OCI-LY7 (cell line): ENCODE measurements around the gene MFSD2A. TPM values are rescaled to one million over a fixed set of nuclear protein-coding genes. Genes with fewer than 3 reads are reported as not detected.

ENCODE experiments used
- BruUV-seq: library from RNA; stranded (reverse); fragments of 400-500 nt; replicated peaks from 2 replicates; lab custom pipeline; 2021; lab: Mats Ljungman, UMichigan
- CTCF ChIA-PET: fragments of 300-600 bp; sonication (Branson Sonifier 250); formaldehyde crosslinking; loops from one replicate; lab custom pipeline; 2022; ENCODE audit warnings: antibody characterized with exemption; ENCODE audit not compliant: unreplicated experiment; lab: Charles Lee
- POLR2A ChIA-PET: fragments of 300-600 bp; sonication (Branson Sonifier 250); formaldehyde crosslinking; loops from one replicate; lab custom pipeline; 2022; ENCODE audit warnings: antibody characterized with exemption; lab: Charles Lee
- DNase-seq: peaks from one replicate; pipeline ENCODE4 v3.0.0-alpha.2; 2015; ENCODE audit warnings: low spot score
- H2AFZ ChIP-seq: fragments of 200-600 bp; sonication (generic), shearing (Covaris generic); 2 replicates; pipeline ENCODE4 v1.6.1; 2014; ENCODE audit warnings: mild to moderate bottlenecking, antibody characterized with exemption, low read length, moderate library complexity
- H3K27ac ChIP-seq: fragments of 200-600 bp; sonication (generic); 2 replicates; pipeline ENCODE4 v1.5.1; 2014; ENCODE audit warnings: mixed run types, low read depth, mild to moderate bottlenecking, moderate library complexity, low read length, inconsistent platforms; ENCODE audit not compliant: poor library complexity, severe bottlenecking
- H3K36me3 ChIP-seq: fragments of 200-600 bp; sonication (generic); 2 replicates; pipeline ENCODE4 v1.6.1; 2014; ENCODE audit warnings: mild to moderate bottlenecking, antibody characterized with exemption, low read length, moderate library complexity, mixed read lengths; ENCODE audit not compliant: insufficient read depth
- H3K4me1 ChIP-seq: fragments of 200-600 bp; sonication (generic); 2 replicates; pipeline ENCODE4 v1.5.1; 2014; ENCODE audit warnings: mild to moderate bottlenecking, low read length; ENCODE audit not compliant: insufficient read depth, poor library complexity, severe bottlenecking
- H3K4me2 ChIP-seq: fragments of 200-600 bp; sonication (generic); 2 replicates; pipeline ENCODE4 v1.6.1; 2014; ENCODE audit warnings: mild to moderate bottlenecking, low read length
- H3K4me3 ChIP-seq: fragments of 200-600 bp; sonication (generic); 2 replicates; pipeline ENCODE4 v1.5.1; 2014; ENCODE audit warnings: mild to moderate bottlenecking, low read depth, low read length; ENCODE audit not compliant: poor library complexity, severe bottlenecking
- H3K79me2 ChIP-seq: fragments of 200-600 bp; sonication (generic); 2 replicates; pipeline ENCODE4 v1.6.1; 2016; ENCODE audit warnings: low read depth, mild to moderate bottlenecking, low read length, moderate library complexity, mixed read lengths; ENCODE audit not compliant: insufficient read depth
- H3K9me2 ChIP-seq: fragments of 200-600 bp; sonication (generic); 2 replicates; pipeline ENCODE4 v1.6.1; 2016; ENCODE audit warnings: mild to moderate bottlenecking, low read length, mixed read lengths; ENCODE audit not compliant: insufficient read depth
- H3K9me3 ChIP-seq: fragments of 200-600 bp; sonication (generic); 2 replicates; pipeline ENCODE4 v1.6.1; 2014; ENCODE audit warnings: mild to moderate bottlenecking, mixed run types, low read length, mixed read lengths
- H4K20me1 ChIP-seq: fragments of 200-600 bp; sonication (generic); 2 replicates; pipeline ENCODE4 v1.6.1; 2014; ENCODE audit warnings: mild to moderate bottlenecking, antibody characterized with exemption, low read length, moderate library complexity, mixed read lengths; ENCODE audit not compliant: insufficient read depth
- EZH2phosphoT487 ChIP-seq: fragments of 200-600 bp; sonication (generic); IDR thresholded peaks from 2 replicates; pipeline ENCODE4 v1.6.1; 2018; ENCODE audit warnings: low read depth, borderline replicate concordance, mild to moderate bottlenecking, mixed run types, antibody characterized with exemption, low read length, moderate library complexity, mixed read lengths
- intact Hi-C: fragments of 100-400 bp; cut with micrococcal nuclease; formaldehyde crosslinking; loops from one replicate; pipeline ENCODE4 v1.10.0; 2022; ENCODE audit not compliant: unreplicated experiment
- total RNA-seq, 2 experiments: library from RNA; depleted of rRNA in 1 of 2; stranded (reverse); fragments of >200 nt in 1 of 2; shearing (Covaris generic) in 1 of 2; gene quantifications; 2 replicates each; pipeline ENCODE4 v1.2.3, GENCODE V29; 2014 to 2022
- TF ChIP-seq, protein P1 (sequence below): fragments of 200-600 bp; sonication (generic); conservative IDR thresholded peaks from 2 replicates; pipeline ENCODE4 v1.5.1; 2014; ENCODE audit warnings: mild to moderate bottlenecking, antibody characterized with exemption, low read length, moderate library complexity, mixed read lengths

The MFSD2A gene
- total RNA-seq, 2 experiments from 2014 or later: 9.9 to 13.4 TPM

DNA sequence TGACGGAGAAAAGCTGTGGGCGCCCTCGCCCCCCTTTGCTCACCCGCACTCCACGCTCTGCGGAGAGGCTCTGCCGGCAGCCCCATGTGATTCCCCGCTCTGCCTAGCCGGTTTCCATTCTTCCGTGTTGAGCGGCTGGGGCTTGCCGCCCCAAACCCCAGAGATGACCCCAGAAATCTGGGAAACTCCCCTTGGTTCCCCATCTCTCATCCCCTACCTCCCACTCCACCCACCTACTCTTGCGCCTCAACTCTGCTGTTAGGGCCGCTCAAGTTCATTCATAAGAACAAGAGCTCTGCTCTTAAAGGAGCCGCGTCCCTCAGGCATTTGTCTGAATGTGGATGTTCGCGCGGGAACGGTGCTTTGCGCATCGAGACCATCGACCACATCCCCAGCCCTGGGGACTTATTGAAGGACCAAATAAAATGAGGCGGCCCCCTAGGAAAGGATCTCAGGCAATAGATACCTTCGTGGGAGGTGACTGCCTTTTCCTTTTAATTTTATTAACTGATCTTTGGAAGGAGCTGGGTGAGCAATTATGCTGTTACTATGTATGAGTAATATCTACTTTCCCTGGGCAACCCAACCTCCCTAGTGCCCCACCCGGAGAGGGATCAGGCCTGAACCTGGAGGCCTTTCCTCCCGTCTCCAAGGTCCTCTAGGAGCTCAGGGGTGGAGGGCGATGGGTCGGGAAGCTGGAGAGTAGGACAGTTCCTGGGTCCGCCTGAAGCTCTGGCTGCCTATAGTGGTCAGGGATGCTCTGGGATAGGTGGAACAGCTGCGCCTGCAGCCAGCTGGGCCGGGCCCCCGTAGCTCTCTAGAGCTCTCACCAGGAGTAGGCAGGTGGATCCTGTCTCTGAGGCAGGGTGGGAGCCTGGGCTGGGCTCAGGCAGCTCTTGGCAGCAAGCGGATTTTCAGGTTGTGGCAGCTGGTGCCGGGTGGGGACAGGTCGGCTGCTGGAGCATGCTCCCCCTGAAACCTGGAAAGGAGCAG lies 898 bp downstream of the MFSD2A start:
- TF ChIP-seq EZH2phosphoT487: no peak
- TF ChIP-seq, protein P1, sequence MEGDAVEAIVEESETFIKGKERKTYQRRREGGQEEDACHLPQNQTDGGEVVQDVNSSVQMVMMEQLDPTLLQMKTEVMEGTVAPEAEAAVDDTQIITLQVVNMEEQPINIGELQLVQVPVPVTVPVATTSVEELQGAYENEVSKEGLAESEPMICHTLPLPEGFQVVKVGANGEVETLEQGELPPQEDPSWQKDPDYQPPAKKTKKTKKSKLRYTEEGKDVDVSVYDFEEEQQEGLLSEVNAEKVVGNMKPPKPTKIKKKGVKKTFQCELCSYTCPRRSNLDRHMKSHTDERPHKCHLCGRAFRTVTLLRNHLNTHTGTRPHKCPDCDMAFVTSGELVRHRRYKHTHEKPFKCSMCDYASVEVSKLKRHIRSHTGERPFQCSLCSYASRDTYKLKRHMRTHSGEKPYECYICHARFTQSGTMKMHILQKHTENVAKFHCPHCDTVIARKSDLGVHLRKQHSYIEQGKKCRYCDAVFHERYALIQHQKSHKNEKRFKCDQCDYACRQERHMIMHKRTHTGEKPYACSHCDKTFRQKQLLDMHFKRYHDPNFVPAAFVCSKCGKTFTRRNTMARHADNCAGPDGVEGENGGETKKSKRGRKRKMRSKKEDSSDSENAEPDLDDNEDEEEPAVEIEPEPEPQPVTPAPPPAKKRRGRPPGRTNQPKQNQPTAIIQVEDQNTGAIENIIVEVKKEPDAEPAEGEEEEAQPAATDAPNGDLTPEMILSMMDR: no peak
- Histone ChIP-seq H3K36me3 (peaks cover 10% of the 10 kb centered on the region; the same call in 1 of the 2 replicates), H3K4me3 (peak overlapping the region; percentile 76), H3K9me3 (no peaks in the 10 kb centered on the region), H4K20me1 (no peaks in the 10 kb centered on the region), H2AFZ (peak overlapping the region; percentile 73), H3K27ac (peak overlapping the region; percentile 0), H3K4me2 (peak overlapping the region; percentile 96), H3K9me2 (no peaks in the 10 kb centered on the region), H3K4me1 (peaks cover 34% of the 10 kb centered on the region), H3K79me2 (peaks cover 7% of the 10 kb centered on the region; the same call in 1 of the 2 replicates)
- ChIA-PET CTCF (interaction anchor here (0.7 to 1.5 kb wide), 3 partner anchors 36 to 77 kb away, joined by 3 to 5 read pairs (median 4); no protein-coding TSS in a partner anchor), POLR2A (interaction anchor here (0.6 to 1.4 kb wide), 6 partner anchors 12 to 225 kb away, joined by 3 to 5 read pairs (median 4); no protein-coding TSS in a partner anchor)
- DNase-seq: peak; percentile 75
- TSS peak; percentile 61 for BruUV-seq
- intact Hi-C loops: no loop called here

DNA sequence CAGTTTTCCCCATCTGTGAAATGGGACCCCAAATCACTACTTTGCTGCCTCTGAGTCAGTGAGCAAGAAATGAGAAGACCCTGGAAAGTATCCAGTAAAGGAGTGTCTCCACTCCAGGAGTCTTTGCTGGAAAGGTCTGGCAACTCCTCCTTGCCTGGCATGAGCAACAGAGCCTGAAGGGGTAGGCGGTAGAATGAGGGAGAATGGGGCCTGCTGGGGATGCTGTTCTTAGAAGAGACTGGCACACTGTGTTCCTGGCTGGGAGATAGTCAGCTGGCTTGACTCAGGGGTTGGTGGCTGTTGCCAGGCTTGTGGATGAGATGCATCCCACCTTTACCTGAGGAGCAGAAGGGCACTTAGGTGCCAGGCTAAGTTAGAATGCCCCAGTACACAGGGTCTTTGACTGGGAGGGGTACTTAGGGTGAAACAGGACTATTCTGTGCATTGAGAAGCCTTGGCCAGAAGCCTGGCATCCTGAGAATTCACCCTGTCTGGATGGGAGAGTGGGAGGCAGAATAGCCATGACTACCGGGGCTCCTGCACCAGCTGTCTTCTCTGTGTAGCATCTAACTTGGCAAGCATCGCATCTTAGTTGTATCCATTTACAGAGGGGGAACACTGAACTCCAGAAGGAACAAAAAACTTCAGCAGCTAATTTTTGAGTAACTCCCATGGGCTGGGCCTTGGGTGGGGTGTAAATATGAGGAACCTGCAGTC lies 2.5 kb downstream of the MFSD2A start:
- ChIA-PET CTCF (no interaction called here), POLR2A (interaction anchor here (0.6 to 0.7 kb wide), 2 partner anchors 221 to 1928 kb away, joined by 3 to 4 read pairs; no protein-coding TSS in a partner anchor)
- Histone ChIP-seq H3K36me3 (peaks cover 18% of the 10 kb centered on the region; the same call in 1 of the 2 replicates), H3K27ac (no peak overlapping the region), H3K4me2 (peak overlapping the region; percentile 6), H3K4me1 (peaks cover 43% of the 10 kb centered on the region), H3K4me3 (no peak overlapping the region), H3K79me2 (peaks cover 7% of the 10 kb centered on the region; the same call in 1 of the 2 replicates), H2AFZ (no peak overlapping the region), H3K9me3 (no peaks in the 10 kb centered on the region), H3K9me2 (no peaks in the 10 kb centered on the region), H4K20me1 (no peaks in the 10 kb centered on the region)
- BruUV-seq: no TSS peak
- TF ChIP-seq, protein P1: no peak
- no peak for TF ChIP-seq EZH2phosphoT487
- intact Hi-C loops: no loop called here
- no peak for DNase-seq
